ENCODE data around the gene RTN4RL2. TPM values are rescaled to one million over a fixed set of nuclear protein-coding genes. Genes with fewer than 3 reads are reported as not detected.

The RTN4RL2 gene
- total RNA-seq, 3 donors from 2014 or later, result 0.32 to 2.3 (median 1.8) TPM

DNA sequence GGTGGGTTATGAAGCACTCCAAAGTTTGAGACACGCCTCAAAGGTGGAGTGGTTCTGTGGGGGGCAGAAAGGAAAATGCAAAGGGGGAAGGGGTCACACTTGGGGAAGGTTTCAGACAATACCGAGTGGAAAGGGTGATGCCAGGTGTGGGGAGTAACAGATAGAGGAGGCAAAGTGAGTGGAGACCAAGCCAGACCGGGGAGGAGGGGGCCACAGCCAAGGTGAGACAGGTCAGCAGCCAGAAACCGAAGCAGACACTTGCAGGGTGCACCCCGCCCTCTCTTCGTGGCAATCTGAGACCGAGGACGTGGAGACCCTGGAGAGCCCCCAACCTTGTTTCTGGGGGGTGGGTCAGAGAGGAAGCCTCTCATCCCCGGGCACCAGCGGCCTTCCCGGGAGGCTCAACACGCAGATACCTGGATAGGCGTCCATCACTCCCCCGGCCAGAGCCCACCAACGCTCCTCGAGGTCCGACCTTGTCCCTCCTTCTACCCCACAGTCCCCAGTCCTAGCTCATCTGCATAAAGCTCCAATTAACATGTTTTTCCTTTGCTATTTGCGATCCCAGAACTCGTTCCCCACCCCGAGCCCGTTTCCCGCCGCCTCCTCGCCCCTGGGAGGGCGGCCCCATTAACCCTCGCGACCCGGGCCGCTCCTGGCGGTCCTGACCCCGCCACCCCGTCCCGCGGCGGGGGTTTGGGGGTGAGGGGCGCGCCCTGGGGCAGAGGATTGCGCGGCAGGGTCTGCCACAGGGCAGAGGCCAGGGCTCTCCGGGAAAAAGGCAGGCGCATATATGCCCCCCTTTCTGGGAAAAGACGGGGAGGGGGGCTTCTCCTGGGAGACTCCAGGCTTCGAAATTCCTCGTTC lies 21.8 kb downstream of the RTN4RL2 start:
- H3K27me3 ChIP-seq, result peaks cover 0 to 2% of the 10 kb centered on the region in 2 donors
- no peak for TF ChIP-seq POLR2AphosphoS5 (IDR thresholded peaks at IDR 0.05)
- H3K36me3 ChIP-seq, result no peaks in the 10 kb centered on the region
- peaks cover 0 to 6% of the 10 kb centered on the region in 2 donors for H3K4me1 ChIP-seq
- intact Hi-C loops (cut with DNase I; ENCODE audit: low total_unique reads), result no loop called here
- peak overlapping the region in 2 of 3 donors; percentile 33 to 58 for H3K4me3 ChIP-seq
- no peak overlapping the region for H3K27ac ChIP-seq
- DNase-seq (ENCODE audit: low spot score in 2 of 2), result no peak
- H3K9me3 ChIP-seq, result no peaks in the 10 kb centered on the region

DNA sequence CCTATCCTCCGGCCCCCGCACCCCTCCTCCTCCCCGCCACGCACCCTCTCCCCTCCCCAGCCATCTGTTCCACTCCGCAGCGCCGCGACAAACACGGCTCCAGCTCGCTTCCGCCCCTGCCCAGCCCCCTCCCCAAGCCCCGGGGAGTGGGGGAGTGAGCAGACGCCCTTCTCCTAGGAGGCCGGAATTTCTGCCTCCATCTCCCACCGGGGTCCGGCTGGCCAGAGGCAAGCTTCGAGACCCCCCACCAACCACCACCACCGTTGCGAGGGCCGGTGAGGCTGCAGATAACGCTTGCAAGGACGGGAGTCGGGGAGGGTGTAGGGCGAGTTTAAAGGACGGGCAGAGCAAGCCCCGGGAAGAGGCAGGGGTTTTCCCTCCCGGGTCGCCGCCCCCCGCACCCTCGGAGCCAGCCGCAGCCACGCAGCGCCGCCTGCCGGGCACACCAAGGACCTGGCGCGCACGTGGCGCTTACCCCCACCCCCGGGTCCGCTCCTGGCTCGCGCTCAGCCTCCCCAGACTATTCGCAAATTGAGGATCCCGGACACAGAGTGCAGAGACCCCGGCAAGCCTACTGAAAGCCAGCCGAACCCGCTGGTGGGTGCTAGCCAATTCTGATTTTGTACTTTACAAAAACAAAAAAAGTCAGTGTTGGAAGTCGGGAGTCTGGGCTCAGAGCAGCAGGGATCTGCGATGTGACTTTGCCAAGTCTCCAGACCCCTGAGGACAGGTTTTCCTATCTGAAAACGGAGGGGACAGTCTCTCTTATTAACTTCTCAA lies 22.6 kb downstream of the RTN4RL2 start:
- Histone ChIP-seq H3K9me3 (no peaks in the 10 kb centered on the region), H3K27me3 (peaks cover 0 to 2% of the 10 kb centered on the region in 2 donors), H3K27ac (no peak overlapping the region), H3K36me3 (no peaks in the 10 kb centered on the region), H3K4me1 (peaks cover 0 to 6% of the 10 kb centered on the region in 2 donors), H3K4me3 (peak overlapping the region in 2 of 3 donors; percentile 33 to 58)
- no peak for DNase-seq (ENCODE audit: low spot score in 2 of 2)
- TF ChIP-seq, protein P1, sequence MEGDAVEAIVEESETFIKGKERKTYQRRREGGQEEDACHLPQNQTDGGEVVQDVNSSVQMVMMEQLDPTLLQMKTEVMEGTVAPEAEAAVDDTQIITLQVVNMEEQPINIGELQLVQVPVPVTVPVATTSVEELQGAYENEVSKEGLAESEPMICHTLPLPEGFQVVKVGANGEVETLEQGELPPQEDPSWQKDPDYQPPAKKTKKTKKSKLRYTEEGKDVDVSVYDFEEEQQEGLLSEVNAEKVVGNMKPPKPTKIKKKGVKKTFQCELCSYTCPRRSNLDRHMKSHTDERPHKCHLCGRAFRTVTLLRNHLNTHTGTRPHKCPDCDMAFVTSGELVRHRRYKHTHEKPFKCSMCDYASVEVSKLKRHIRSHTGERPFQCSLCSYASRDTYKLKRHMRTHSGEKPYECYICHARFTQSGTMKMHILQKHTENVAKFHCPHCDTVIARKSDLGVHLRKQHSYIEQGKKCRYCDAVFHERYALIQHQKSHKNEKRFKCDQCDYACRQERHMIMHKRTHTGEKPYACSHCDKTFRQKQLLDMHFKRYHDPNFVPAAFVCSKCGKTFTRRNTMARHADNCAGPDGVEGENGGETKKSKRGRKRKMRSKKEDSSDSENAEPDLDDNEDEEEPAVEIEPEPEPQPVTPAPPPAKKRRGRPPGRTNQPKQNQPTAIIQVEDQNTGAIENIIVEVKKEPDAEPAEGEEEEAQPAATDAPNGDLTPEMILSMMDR (IDR thresholded peaks at IDR 0.05), result peak in 2 of 3 donors; percentile 63 to 71
- no peak for TF ChIP-seq POLR2AphosphoS5 (IDR thresholded peaks at IDR 0.05)
- intact Hi-C loops (cut with DNase I; ENCODE audit: low total_unique reads), result no loop called here

DNA sequence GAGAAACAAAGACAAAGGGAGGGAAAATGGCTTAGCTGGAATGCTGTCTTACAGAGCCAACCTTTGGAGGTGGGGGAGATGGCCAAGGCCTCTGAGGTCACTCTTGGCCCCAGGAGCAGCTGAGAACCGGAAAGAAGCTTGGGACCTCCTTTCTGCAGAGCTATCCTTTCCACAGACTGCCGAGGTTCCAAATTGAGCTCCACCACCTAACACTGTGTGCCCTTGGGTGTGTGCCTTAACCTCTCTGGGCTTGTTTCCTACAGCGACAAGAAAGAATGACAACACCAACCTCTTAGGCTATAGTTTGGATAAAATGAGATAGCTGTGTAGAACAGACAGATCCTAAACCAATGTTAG lies 23.2 kb downstream of the RTN4RL2 start:
- intact Hi-C loops (cut with DNase I; ENCODE audit: low total_unique reads), result no loop called here
- TF ChIP-seq POLR2A (IDR thresholded peaks at IDR 0.05) (no peak), POLR2AphosphoS5 (IDR thresholded peaks at IDR 0.05) (no peak)
- TF ChIP-seq, protein P1 (IDR thresholded peaks at IDR 0.05), result no peak
- H3K27me3 ChIP-seq, result peaks cover 0 to 2% of the 10 kb centered on the region in 2 donors
- no peaks in the 10 kb centered on the region for H3K36me3 ChIP-seq
- no peak overlapping the region for H3K4me3 ChIP-seq
- peaks cover 0 to 6% of the 10 kb centered on the region in 2 donors for H3K4me1 ChIP-seq
- DNase-seq (ENCODE audit: low spot score in 2 of 2), result no peak
- H3K27ac ChIP-seq, result no peak overlapping the region
- no peaks in the 10 kb centered on the region for H3K9me3 ChIP-seq

DNA sequence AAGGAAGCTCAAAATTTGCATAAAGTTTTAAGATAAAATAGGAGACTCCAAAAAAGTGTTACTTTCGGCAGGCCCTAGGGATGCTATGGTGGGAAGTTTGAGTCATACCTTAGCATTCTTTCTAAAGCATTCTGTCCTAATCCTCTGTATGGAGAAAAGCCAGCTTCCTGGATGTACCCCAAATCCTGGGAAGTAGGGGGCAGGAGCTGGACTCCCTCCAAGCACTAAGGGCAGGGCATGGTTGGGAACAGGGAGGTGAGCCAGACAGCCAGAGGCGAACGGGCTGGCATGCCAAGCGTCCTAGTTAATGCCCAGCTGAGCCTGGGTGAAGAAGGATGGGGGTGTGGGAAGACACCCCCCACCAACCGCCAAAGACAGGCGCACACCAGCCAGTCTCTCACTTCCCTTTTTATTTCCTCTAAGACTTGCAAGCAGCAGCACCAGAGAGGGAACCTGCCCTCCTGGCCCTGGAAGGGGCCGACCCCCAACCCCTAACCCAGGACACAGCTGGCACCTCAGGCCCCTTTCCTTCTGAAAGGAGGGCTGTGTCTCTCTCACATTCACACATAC lies 23.9 kb downstream of the RTN4RL2 start:
- Histone ChIP-seq H3K27ac (no peak overlapping the region), H3K27me3 (peaks cover 0 to 2% of the 10 kb centered on the region in 2 donors), H3K36me3 (no peaks in the 10 kb centered on the region), H3K9me3 (no peaks in the 10 kb centered on the region), H3K4me3 (no peak overlapping the region), H3K4me1 (peaks cover 0 to 6% of the 10 kb centered on the region in 2 donors)
- no peak for TF ChIP-seq POLR2A (IDR thresholded peaks at IDR 0.05)
- no peak for TF ChIP-seq POLR2AphosphoS5 (IDR thresholded peaks at IDR 0.05)
- TF ChIP-seq, protein P1 (IDR thresholded peaks at IDR 0.05), result no peak
- intact Hi-C loops (cut with DNase I; ENCODE audit: low total_unique reads), result no loop called here
- DNase-seq (ENCODE audit: low spot score in 2 of 2), result no peak

DNA sequence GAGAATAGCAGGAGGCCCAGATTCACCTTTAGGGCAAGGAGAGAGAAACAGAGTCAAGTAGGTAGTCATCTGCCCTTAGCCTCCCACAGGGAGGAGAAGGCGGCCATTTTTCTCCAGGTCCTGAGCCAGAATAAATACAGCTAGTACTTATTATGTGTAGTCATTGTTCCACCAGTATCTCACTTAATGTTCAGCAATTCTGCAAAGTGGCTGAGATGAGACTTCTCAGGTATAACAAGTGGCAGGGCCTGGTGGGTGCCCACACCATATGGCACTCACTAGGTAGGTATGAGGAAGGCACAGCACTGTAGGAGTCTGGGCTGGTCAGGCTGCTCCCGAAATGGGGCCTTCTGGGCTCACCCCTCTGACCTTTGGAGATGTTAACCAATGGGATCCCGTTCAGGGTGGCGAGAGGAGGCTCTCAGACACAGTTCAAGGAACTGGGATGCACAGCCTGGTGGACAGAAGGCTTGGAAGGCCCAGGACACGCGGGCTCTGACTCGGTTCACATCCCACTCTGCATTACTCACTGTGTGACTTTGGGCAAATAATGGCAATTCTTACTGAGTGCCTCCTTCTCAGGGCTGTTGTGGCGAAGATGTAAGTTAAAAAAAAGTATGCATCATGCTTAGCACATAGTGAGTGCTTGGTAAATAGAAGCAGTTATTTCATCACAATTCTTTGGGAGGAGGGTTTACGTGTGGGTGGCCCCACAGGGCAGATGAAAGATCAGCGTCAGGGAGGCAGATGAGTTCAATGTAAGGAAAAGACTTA lies 25.1 kb downstream of the RTN4RL2 start:
- Histone ChIP-seq H3K27ac (no peak overlapping the region), H3K36me3 (no peaks in the 10 kb centered on the region), H3K4me3 (no peak overlapping the region), H3K9me3 (no peaks in the 10 kb centered on the region), H3K27me3 (peaks cover 0 to 2% of the 10 kb centered on the region in 2 donors), H3K4me1 (peaks cover 0 to 6% of the 10 kb centered on the region in 2 donors)
- TF ChIP-seq POLR2A (IDR thresholded peaks at IDR 0.05) (no peak), POLR2AphosphoS5 (IDR thresholded peaks at IDR 0.05) (no peak)
- TF ChIP-seq, protein P1 (IDR thresholded peaks at IDR 0.05), result no peak
- DNase-seq (ENCODE audit: low spot score in 2 of 2), result no peak
- intact Hi-C loops (cut with DNase I; ENCODE audit: low total_unique reads), result loop anchor here (5.0 kb wide), 1 partner anchor 1957 kb away; no protein-coding TSS in a partner anchor
